ENCODE results near the gene CHRNA10. TPM values are rescaled to one million over a fixed set of nuclear protein-coding genes. Genes with fewer than 3 reads are reported as not detected.

CHRNA10 gene
- total and polyA plus RNA-seq, 4 donors: 0.10 to 1.7 (median 0.36) TPM

- WGBS: 96% methylated on average over 3 of the region's 3 CpGs
- no peak for DNase-seq (ENCODE audit: low spot score)
Measured at GRCh38 chr11:3679077-3679476, 7.9 kb upstream of the CHRNA10 start.

More at GRCh38 chr11:3679077-3679476, 7.9 kb upstream of the CHRNA10 start:
- peaks cover 13 to 83% (median 73%) of the 10 kb centered on the region in 4 donors for H3K36me3 ChIP-seq (ENCODE audit: control insufficient read depth in 4 of 4, insufficient read depth in 3 of 4, low read depth in 1 of 4, low read length in 3 of 4)
- no peaks in the 10 kb centered on the region for H3K9me3 ChIP-seq (ENCODE audit: control insufficient read depth in 4 of 4, low read length in 3 of 4)
- H3K4me3 ChIP-seq (ENCODE audit: low read depth in 1 of 3, low read length in 3 of 3): no peak overlapping the region
- no peaks in the 10 kb centered on the region for H3K27me3 ChIP-seq (ENCODE audit: control insufficient read depth in 4 of 4, insufficient read depth in 4 of 4, low read length in 3 of 4)
- H3K27ac ChIP-seq (ENCODE audit: low read depth in 1 of 2, low read length in 2 of 2): no peak overlapping the region
- TF ChIP-seq JUND (IDR thresholded peaks at IDR 0.05) (no peak), EGR1 (IDR thresholded peaks at IDR 0.05; ENCODE audit: low read depth in 2 of 2) (no peak), RAD21 (IDR thresholded peaks at IDR 0.05) (no peak), NR2F2 (IDR thresholded peaks at IDR 0.05) (no peak), HNF4G (IDR thresholded peaks at IDR 0.05) (no peak), HNF4A (conservative IDR thresholded peaks at IDR 0.05) (no peak), FOXA2 (IDR thresholded peaks at IDR 0.05) (no peak), FOXA1 (IDR thresholded peaks at IDR 0.05) (no peak), REST (IDR thresholded peaks at IDR 0.05) (no peak), SP1 (IDR thresholded peaks at IDR 0.05) (no peak), YY1 (IDR thresholded peaks at IDR 0.05) (no peak), TAF1 (conservative IDR thresholded peaks at IDR 0.05) (no peak), GABPA (IDR thresholded peaks at IDR 0.05 in 1 of 2, conservative IDR thresholded peaks at IDR 0.05 in 1 of 2) (no peak), RXRA (IDR thresholded peaks at IDR 0.05) (no peak)
- TF ChIP-seq, protein P1, sequence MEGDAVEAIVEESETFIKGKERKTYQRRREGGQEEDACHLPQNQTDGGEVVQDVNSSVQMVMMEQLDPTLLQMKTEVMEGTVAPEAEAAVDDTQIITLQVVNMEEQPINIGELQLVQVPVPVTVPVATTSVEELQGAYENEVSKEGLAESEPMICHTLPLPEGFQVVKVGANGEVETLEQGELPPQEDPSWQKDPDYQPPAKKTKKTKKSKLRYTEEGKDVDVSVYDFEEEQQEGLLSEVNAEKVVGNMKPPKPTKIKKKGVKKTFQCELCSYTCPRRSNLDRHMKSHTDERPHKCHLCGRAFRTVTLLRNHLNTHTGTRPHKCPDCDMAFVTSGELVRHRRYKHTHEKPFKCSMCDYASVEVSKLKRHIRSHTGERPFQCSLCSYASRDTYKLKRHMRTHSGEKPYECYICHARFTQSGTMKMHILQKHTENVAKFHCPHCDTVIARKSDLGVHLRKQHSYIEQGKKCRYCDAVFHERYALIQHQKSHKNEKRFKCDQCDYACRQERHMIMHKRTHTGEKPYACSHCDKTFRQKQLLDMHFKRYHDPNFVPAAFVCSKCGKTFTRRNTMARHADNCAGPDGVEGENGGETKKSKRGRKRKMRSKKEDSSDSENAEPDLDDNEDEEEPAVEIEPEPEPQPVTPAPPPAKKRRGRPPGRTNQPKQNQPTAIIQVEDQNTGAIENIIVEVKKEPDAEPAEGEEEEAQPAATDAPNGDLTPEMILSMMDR (IDR thresholded peaks at IDR 0.05; ENCODE audit: low read depth, low read length, missing input control): no peak
- TF ChIP-seq, protein P2, sequence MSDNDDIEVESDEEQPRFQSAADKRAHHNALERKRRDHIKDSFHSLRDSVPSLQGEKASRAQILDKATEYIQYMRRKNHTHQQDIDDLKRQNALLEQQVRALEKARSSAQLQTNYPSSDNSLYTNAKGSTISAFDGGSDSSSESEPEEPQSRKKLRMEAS (IDR thresholded peaks at IDR 0.05): no peak
- TF ChIP-seq, protein P3, sequence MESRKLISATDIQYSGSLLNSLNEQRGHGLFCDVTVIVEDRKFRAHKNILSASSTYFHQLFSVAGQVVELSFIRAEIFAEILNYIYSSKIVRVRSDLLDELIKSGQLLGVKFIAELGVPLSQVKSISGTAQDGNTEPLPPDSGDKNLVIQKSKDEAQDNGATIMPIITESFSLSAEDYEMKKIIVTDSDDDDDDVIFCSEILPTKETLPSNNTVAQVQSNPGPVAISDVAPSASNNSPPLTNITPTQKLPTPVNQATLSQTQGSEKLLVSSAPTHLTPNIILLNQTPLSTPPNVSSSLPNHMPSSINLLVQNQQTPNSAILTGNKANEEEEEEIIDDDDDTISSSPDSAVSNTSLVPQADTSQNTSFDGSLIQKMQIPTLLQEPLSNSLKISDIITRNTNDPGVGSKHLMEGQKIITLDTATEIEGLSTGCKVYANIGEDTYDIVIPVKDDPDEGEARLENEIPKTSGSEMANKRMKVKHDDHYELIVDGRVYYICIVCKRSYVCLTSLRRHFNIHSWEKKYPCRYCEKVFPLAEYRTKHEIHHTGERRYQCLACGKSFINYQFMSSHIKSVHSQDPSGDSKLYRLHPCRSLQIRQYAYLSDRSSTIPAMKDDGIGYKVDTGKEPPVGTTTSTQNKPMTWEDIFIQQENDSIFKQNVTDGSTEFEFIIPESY (IDR thresholded peaks at IDR 0.05): no peak
- no peaks in the 10 kb centered on the region for H3K4me1 ChIP-seq (ENCODE audit: control insufficient read depth in 4 of 4, insufficient read depth in 4 of 4, low read length in 3 of 4)
- H3K9ac ChIP-seq (ENCODE audit: low read depth in 1 of 2, low read length in 2 of 2): no peak overlapping the region

All from liver (tissue), 9 donors.